ENCODE measurements around the gene OR3A3. TPM values are rescaled to one million over a fixed set of nuclear protein-coding genes. Genes with fewer than 3 reads are reported as not detected.

The OR3A3 gene
- total RNA-seq, 2 donors from 2014 or later, result not detected

- H3K27ac Mint-ChIP-seq, result no peak overlapping the region
- TF ChIP-seq, protein P1, sequence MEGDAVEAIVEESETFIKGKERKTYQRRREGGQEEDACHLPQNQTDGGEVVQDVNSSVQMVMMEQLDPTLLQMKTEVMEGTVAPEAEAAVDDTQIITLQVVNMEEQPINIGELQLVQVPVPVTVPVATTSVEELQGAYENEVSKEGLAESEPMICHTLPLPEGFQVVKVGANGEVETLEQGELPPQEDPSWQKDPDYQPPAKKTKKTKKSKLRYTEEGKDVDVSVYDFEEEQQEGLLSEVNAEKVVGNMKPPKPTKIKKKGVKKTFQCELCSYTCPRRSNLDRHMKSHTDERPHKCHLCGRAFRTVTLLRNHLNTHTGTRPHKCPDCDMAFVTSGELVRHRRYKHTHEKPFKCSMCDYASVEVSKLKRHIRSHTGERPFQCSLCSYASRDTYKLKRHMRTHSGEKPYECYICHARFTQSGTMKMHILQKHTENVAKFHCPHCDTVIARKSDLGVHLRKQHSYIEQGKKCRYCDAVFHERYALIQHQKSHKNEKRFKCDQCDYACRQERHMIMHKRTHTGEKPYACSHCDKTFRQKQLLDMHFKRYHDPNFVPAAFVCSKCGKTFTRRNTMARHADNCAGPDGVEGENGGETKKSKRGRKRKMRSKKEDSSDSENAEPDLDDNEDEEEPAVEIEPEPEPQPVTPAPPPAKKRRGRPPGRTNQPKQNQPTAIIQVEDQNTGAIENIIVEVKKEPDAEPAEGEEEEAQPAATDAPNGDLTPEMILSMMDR (conservative IDR thresholded peaks at IDR 0.05), result no peak
- Histone ChIP-seq H3K27ac (ENCODE audit: low read depth, low read length) (no peak overlapping the region), H3K9ac (ENCODE audit: extremely low read depth, low read length, poor library complexity, severe bottlenecking) (no peak overlapping the region), H3K4me3 (ENCODE audit: low read length) (no peak overlapping the region), H3K27me3 (ENCODE audit: control insufficient read depth, insufficient read depth, low read length, poor library complexity, severe bottlenecking) (no peaks in the 10 kb centered on the region), H3K9me3 (ENCODE audit: control insufficient read depth, low read length) (no peaks in the 10 kb centered on the region), H3K36me3 (ENCODE audit: control insufficient read depth, insufficient read depth, low read length) (no peaks in the 10 kb centered on the region), H3K4me1 (ENCODE audit: control insufficient read depth, insufficient read depth, low read length) (no peaks in the 10 kb centered on the region)
- 90 to 95% methylated on average over 18 to 21 of the region's 21 CpGs for WGBS, 2 experiments (ENCODE audit: insufficient coverage in 1 of 2, insufficient read length in 1 of 2)
- H3K27me3 Mint-ChIP-seq (ENCODE audit: insufficient read depth), result no peaks in the 10 kb centered on the region
- DNase-seq, result no peak
- H3K9me3 Mint-ChIP-seq, result no peaks in the 10 kb centered on the region
- no peaks in the 10 kb centered on the region for H3K4me1 Mint-ChIP-seq
- no peak overlapping the region for H3K4me3 Mint-ChIP-seq
- no peaks in the 10 kb centered on the region for H3K36me3 Mint-ChIP-seq (ENCODE audit: low read depth)
Observed at GRCh38 chr17:3472137-3472536, 61.0 kb downstream of the OR3A3 start.

Other genes starting within 250 kb of the OR3A3 start
- gene OR1A2, start 213.9 kb upstream of the OR3A3 start, total RNA-seq, result not detected
- not detected for gene OR1A1, start 203.7 kb upstream of the OR3A3 start, total RNA-seq
- not detected for gene OR3A1, start 113.0 kb upstream of the OR3A3 start, total RNA-seq
- gene OR3A2, start 25.1 kb upstream of the OR3A3 start, total RNA-seq, result not detected
- gene OR1E1, start 13.0 kb upstream of the OR3A3 start, total RNA-seq, result not detected
- not detected for gene OR1E2, start 22.5 kb downstream of the OR3A3 start, total RNA-seq
- not detected for gene SPATA22, start 60.4 kb downstream of the OR3A3 start, total RNA-seq
- gene ASPA, start 64.6 kb downstream of the OR3A3 start, total RNA-seq, result not detected
- gene TRPV3, start 146.4 kb downstream of the OR3A3 start, total RNA-seq, result 10 to 100 TPM in 1 of 2 donors, 1 to 10 TPM in 1; 6.2 to 11.3 TPM
- 1 to 10 TPM; 8.0 to 9.2 TPM for gene TRPV1, start 198.0 kb downstream of the OR3A3 start, total RNA-seq
- gene SHPK, start 224.9 kb downstream of the OR3A3 start, total RNA-seq, result 10 to 100 TPM; 35.2 to 46.4 TPM
- 10 to 100 TPM; 17.2 to 18.8 TPM for gene CTNS, start 225.4 kb downstream of the OR3A3 start, total RNA-seq